Stimulated activated CD8-positive, alpha-beta memory T cell treated with anti-CD3 and anti-CD28 coated beads, Interleukin-15, amount 100 ng/mL, for 1 hour (primary cell): Measurements from ENCODE around the gene ANGPTL8.

Source experiments
- DNase-seq: peaks from one replicate; pipeline ENCODE4 v3.0.0-alpha.2; 2020; ENCODE audit warnings: low read depth

ANGPTL8 gene, protein sequence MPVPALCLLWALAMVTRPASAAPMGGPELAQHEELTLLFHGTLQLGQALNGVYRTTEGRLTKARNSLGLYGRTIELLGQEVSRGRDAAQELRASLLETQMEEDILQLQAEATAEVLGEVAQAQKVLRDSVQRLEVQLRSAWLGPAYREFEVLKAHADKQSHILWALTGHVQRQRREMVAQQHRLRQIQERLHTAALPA

DNA sequence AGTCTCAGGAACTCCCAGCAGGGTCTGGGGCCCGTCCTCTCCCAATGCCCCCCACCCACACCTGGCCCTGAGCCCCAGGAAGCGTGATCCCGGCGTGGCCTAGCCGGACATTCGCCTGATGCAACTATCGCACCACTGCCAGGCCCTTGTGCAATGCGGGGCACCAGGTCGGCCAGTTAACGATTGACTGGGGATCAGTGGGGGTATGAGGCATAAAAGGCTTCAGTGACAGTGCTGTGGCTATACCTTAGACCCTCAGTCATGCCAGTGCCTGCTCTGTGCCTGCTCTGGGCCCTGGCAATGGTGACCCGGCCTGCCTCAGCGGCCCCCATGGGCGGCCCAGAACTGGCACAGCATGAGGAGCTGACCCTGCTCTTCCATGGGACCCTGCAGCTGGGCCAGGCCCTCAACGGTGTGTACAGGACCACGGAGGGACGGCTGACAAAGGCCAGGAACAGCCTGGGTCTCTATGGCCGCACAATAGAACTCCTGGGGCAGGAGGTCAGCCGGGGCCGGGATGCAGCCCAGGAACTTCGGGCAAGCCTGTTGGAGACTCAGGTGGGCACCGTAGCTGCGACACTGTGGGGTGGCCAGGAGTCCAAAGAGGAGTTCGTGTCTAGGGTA lies at the start of gene ANGPTL8:
Gene ANGPTL8, plus strand, starts transcription at position 243 of the 624 bp plus-strand sequence. Its CDS starts 19 bp downstream, at position 262.
- no peak for DNase-seq

DNA sequence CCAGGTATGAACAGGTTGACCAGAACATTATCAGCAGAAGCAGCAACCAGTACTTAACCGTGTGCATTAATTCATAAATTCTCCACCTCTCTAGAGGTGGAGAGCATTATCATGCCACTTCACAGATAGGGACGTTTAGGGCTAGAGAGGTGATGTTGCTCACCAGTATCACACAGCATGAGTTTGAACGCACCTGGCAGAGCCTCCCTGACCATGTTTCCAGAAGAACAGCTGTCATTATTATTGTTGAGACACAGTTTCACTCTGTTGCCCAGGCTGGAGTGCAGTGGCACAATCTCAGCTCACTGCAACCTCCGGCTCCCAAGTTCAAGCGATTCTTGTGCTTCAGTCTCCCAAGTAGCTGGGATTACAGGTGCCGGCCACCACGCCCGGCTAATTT lies 48.9 kb upstream of the ANGPTL8 start:
- no peak for DNase-seq

DNA sequence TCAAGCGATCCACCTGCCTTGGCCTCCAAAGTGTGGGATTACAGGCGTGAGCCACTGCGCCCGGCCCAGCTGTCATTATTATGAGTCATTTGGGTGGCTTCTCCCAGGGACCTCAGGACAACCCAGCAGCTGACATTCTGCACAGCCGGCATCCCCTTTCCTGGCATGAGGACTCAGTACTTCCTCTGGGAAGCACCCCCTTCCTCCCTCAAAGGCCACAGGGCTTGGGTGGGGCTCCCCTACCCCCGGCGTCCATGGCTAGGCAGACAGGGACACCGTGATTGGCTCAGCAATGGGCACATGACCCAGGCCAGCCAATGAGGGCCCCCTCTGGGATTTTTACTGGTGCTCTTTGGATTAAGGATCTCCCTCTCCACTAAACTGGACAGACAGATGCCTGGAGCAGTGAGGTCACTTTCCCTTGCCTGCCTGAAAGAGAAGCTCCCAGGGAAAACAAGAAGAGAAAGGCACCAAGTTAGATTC lies 48.1 kb upstream of the ANGPTL8 start:
- no peak for DNase-seq

DNA sequence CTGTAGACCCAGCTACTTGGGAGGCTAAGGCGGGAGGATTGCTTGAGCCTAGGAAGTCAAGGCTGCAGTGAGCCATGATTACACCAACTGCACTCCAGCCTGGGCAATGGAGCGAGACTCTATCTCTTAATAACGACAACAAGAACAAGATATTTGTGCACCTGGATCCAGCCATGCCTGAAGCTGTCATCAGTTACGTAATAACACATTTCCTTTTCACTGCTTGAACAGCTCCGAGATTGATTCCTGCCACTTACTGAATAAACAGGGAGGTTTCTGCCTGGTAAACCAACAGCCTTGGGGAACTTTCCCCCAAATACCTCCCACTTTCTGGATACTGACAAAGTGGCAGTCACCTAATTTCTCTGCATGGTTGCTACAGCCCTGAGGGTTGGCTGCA lies 47.5 kb upstream of the ANGPTL8 start:
- no peak for DNase-seq

DNA sequence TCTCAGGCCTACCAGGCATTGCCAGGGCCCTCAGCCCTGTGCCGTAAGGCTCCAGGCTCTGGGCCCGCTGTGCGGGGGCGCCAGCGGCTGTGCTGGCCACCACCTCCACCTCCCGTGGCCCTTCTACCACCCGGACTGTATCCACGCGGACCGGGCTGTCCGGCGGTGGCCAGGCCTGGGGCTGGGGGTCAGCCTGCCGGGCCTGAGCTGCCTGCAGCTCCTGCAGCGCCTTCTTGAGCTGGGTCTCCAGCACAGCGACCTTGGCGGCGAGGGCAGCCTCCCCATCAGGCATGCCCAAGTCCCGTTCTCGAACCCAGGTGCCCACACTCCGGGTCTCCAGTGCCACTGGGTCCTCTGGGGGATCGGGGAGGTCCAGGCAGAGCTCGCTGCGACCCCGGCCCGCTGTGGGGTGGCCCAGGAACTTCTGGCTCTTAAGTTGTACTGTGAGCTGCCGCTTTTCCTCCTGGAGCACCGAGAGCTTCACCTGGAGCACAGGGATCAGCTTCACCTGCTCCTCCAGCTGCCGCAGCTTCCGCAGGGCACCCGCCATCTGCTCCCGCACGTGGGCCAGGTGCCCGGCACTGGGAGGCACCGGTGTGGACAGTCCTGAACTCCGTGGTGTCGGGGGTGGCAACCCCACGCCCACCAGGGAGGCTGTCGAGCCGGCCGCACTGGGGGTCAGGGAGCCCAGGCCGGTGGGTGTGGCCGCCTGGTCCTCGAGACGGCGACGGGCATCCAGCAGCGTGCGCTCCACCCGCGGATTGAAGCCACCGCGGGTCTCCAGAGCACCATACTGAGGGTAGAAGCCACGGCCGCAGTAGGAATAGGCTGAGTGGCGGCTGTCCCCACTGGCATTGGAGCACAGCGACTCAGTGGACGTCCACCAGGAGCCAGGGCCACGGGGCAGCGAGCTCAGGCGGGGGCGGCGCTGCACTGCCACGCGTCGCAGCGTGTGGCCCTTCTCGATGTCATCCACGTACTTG lies 46.2 kb upstream of the ANGPTL8 start:
- no peak for DNase-seq

DNA sequence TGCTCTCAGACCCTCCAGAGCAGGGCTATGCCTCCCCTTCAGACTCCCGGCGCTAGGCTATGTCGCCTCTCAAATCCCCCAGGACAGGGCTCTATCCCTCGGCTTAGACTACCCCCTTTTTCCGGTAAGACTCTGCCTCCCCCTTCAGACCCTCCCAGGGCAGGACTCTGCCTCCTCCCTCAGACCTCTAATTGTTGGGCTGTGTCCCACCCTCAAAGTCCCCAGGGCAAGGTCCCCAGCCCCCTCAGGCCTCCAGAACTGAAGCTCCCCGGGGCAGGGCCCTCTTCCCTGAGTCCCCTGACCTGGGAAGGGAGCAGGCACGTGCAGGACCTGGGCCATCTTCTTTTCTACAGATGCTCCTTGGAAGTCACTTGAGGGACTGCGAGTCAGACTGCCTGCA lies 45.2 kb upstream of the ANGPTL8 start:
- DNase-seq, result no peak

DNA sequence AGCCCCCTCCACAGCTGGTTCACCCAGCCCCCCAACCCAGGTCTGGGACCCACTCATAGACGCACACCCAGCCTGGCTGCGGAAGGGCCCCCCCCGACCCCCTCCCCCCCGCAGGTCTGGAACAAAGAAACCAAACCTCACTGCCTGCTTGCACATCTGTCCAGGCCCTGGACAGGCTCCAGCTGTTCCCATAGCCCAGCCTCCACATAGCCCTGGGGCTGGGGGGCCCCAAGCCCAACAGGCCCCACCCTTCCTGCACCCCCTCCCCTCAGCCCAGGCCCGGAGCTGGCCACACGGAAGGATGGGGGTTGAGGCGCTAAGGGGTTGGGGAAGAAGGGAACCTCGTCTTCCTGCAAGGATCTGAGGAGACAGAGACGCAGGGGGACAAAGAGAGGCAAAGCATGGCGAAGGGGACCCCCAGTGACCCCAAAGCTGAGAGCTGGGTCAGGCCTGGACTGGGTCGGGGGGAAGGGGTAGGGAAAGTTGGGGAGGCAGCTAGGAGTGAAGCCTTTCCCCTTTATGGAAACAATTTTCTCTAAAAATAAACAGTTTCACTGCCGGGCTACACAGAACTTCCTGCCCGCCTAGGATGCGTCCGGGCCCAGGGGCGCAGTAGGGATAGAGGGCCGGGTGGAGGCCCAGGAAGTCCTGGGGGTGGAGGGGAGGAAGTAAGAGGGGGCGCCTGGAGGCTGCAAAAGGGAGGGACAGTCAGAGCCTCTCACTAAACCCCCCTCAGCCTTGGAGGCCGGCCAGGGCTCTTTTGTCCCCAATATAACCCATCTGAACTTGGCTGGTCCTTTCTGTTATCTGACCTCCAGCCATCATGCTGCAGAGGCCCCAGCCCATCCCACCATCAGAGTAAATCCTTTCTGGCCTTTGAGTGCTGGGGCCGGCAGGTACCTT lies 44.5 kb upstream of the ANGPTL8 start:
- no peak for DNase-seq

DNA sequence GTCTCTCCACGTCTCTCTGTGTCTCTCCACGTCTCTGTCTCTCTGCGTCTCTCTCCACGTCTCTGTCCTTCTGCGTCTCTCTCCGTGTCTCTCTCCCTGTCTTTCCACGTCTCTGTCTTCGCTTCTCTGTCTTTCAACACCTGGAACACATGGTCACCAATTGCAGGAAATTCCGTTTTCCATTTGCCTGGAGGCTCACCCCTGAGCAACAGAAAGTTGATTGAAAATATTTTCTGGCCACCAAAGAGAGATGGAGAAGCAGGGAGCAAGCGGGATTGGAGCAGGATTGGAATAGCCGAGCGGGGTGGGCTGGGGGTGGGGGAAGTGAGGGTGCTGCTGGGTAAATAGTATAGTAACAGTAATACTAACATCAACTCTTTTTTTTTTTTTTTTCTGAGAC lies 43.7 kb upstream of the ANGPTL8 start:
- no peak for DNase-seq

DNA sequence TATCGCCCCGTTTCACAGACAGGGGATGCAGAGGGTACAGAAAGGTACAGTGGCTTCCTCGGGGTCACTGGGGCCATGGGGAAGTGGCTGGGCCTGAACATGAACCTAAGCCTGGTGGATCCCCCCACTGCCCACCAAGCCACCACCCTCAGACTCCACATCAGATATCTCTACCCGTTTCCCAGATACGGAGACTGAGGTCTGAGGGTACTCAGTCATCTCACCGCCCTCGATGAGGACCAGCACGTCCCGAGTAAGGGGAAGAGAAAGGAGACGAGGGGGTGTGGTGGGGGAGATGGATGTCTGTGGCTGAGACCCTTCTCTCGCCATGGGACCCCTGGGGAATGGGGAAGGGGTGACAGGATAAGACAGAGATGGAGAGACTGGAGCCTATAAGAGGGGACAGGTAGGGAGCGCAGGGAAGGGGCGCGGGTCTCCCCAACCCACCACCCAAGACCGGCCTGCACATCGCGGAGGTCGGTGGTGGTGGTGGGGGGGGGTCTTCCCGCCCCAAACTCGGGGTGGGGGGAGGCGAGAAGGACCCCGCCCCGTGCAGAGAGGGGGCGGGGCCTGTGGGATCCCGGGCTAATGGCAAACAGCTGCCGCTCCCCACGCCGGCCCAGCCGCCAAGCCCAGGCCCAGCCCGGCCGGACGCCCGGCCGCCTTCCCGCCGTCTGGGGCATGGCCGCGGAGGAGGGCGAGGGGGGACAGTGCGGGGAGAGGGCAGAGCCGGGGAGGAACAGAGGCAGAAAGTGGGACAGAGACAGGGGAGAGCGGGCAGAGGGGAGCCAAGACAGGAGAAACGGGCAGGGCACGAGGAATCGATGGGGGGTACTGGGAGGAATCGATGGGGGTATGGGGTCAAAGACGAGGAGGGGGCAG lies 42.8 kb upstream of the ANGPTL8 start:
- DNase-seq, result no peak

DNA sequence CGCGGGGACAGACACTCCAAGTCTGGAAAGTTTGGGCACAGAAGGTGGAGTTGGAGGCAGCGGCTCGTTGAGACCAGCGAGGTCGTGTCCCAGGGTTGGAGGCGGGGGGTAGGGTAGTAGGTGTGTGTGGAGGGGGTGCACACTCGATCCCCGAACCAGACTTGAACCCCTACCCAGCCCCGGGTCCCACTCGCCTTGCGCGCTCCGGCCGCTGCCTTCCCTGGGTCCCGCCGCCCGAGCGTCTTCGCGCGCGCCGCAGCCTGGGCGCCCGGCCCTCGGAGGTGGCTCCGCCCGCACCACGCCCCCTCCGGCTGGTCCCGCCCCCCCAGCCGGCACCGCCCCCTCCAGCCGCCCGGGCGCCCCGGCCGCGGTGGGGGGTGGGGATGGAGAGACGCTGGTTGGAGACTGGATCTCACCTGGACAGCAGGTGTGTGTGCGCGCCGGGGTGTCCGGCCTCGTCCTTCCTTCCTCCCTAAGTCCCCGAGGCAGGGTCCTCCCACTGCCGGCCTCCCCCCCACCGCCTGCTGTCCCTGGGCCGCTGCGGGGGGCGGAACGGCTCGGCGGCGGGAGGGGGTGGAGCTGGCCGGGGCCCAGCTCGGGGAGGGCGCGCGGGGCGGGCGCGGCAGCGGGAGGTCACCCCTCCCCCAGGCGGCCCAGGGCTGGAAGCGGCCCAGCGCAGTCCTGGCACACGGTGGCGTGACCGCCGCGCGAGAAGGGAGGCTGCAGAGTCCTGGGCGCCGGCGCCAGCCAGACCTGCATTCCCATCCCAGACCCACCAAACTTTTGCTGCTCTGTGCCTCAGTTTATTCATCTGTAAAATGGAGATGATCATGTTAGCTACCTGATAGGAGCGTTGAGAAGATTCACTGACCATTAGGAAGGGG lies 41.9 kb upstream of the ANGPTL8 start, which contains the start of gene KANK2:
Gene KANK2, minus strand, starts transcription at position 255 of the 884 bp plus-strand sequence. CDS start 3,034 bp downstream, outside the sequence.
- peak; percentile 49 for DNase-seq

DNA sequence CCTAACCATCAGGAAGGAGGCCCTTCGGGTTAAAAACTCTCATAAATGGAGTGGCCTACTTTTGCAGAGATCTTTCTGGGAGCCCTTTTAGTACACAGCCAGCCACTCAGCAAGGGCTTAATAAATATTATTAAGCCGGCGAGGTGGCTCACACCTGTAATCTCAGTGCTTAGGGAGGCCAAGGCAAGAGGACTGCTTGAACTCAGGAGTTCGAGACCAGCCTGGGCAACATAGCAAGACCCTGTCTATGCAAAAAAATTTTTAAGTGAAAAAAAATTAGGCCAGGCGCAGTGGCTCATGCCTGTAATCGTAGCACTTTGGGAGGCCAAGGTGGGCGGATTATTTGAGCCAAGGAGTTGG lies 41.3 kb upstream of the ANGPTL8 start:
- DNase-seq, result no peak

DNA sequence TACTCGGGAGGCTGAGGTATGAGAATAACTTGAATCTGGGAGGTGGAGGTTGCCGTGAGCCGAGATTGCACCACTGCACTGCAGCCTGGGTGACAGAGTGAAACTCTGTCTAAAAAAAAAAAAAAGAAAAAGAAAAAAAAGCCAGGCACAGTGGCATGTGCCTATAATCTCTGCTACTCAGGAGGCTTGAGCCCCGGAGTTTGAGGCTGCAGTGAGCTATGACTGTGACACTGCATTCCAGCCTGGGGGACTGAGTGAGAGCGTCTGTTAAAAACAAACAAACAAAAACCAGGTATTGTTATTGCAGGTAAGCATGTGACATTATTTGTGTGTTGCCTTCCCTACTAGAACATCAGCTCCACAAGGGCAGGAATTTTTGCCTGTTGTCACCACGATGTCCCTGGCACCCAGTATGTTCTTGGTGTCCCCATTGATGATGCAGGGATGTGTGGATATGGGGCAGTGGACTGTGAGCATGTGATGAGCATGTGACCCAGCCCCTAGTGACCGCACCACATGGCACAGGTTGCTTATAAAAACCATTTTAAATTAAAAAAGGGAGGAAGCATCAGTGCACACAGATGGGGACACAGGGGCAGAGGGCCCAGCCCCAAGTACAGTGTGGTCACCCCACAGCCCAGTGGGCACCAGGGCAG lies 40.5 kb upstream of the ANGPTL8 start:
- no peak for DNase-seq

DNA sequence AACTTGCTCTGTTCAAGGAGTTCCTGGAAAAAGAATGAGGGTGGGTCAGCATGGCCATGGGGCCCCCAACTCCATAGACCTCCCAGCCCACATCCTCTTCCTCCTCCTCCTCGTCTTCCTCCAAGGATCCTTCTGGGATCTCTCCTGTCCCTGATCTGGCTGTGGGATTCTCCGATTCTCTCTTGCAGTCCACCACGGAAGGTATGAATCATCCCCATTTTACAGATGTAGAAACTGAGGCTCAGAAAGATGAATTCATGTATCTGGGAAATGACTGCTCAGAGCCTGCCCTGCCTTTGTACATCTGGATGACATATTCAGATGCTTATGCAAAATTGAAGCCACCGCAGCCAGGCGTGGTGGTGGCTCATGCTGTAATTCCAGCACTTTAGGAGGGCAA lies 39.9 kb upstream of the ANGPTL8 start:
- DNase-seq, result no peak

DNA sequence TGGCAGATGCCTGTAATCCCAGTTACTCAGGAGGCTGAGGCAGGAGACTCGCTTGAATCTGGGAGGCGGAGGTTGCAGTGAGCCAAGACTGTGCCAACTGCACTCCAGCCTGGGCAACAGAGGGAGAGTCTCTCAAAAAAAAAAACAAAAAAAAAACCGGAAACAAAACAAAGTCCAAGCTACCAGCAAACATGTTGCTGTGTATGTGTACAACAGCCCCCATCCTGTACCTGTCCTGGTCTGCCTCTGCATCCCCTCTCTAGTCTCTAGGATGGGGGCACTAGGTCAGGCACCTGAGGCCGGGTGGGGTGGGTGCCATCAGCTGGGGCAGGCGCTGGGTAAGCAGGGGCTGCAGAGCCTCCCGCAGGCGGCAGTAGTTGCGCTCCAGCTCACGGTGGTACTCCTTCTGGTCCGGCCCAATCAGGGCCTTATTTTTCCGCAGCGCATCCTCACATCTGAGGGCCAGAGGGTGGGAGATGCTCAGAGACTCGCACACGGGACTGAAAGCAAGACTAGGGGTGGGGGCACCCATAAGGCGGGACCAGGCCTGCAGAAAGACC lies 39.3 kb upstream of the ANGPTL8 start:
- no peak for DNase-seq

DNA sequence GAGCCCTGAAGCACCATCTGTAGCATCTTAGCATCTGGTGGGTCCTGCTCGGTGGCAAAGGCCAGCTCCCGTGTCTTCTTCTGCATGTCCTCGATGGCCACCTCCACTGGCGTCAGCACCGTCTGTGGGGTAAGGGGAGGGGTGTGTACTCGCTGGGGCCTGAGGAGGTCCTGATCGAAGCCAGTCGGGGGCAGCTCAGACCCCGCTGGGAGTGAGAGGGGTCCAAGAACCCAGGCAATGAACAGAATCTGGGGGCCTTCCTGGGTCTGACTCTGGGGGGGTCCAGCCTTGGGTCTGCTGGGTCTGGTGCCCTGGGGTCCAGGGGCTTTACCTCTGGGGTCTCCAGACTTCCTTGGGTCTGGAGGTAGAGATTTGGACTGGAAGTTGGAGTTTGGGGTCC lies 38.5 kb upstream of the ANGPTL8 start:
- DNase-seq, result no peak

DNA sequence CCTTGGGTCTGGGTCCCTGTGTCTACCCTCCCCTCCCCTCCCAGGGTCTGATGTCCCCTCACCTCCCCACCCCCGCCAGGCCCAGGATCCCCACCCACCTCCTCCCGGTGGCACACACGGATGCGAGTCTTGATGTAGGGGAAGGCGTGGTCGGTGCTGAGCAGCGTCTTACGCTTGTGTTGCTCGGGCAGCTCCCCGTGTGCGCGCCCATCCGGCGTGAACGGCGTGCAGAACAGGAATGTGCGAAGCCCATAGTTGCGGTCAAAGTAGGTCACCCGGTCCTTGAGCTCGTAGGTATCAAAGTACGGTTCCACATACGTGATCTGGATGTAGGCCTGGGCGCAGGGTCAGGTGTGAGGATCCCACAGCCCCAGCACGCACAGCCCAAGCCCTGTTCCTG lies 37.6 kb upstream of the ANGPTL8 start:
- no peak for DNase-seq

DNA sequence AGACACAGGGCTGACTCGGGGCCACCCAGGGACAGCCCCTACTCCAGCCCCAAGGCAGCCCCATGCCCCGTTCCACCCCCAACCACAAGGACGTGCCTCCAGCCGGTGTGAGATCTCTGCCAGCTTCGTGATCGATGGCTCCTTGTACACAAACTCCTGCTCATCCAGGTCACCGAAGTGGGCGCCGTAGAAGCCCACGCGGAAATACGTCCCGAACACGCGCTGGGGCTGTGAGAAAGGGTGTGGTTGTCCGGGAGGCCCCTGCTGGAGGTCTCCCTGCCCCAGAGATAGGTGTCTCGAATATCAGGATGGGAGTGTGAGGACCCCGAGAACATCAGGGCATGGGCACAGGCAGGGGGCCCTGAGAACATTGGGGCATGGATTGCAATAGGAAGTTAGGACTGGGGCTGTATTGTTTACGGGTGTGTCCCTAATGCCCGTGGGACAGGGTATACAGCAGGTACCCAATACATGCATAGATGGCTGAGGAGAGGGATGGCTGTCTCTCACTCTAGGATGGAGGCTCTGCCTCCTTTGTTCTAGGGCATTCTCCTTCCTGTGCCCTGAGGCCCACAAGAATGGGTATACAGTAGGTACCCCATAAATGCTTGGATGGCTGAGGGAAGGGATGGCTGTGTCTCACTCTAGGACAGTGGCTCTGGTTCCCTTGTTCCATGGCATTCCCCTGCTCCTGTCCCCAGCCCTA lies 36.8 kb upstream of the ANGPTL8 start:
- DNase-seq, result no peak
